Gastroesophageal sphincter (tissue), 4 donors: ENCODE measurements around the gene SHISA3. TPM values are rescaled to one million over a fixed set of nuclear protein-coding genes. Genes with fewer than 3 reads are reported as not detected.

Experiments used
- ATAC-seq: fragments of 150-250 bp; one replicate; pipeline ENCODE4 v1.9.1; 2016; ENCODE audit warnings: mild to moderate bottlenecking, moderate library complexity
- H3K27ac ChIP-seq, 4 donors: fragments of 200-600 bp; sonication (generic) in 3 of 4; 1 replicate in 3 of 4; 2 replicates in 1 of 4; pipeline ENCODE4 v1.5.1; 2016 to 2019
- H3K27me3 ChIP-seq: fragments of 200-600 bp; sonication (generic); one replicate; pipeline ENCODE4 v1.5.1; 2019
- H3K36me3 ChIP-seq, 2 donors: fragments of 200-600 bp; sonication (generic); one replicate each; pipeline ENCODE4 v1.5.1; 2019; ENCODE audit warnings: control low read depth in 1 of 2
- H3K4me1 ChIP-seq, 3 donors: fragments of 200-600 bp; sonication (generic); 1 replicate in 2 of 3; 2 replicates in 1 of 3; pipeline ENCODE4 v1.5.1; 2016 to 2019; ENCODE audit warnings: control low read depth in 2 of 3
- H3K4me3 ChIP-seq, 2 donors: fragments of 200-600 bp; sonication (generic); one replicate each; pipeline ENCODE4 v1.5.1; 2019; ENCODE audit warnings: mild to moderate bottlenecking in 1 of 2, moderate library complexity in 1 of 2
- H3K9me3 ChIP-seq, 3 donors: fragments of 200-600 bp; sonication (generic); one replicate each; pipeline ENCODE4 v1.5.1; 2017 to 2019; ENCODE audit warnings: control low read depth in 2 of 3
- EP300 ChIP-seq: sonication (generic); formaldehyde crosslinking; IDR thresholded peaks from one replicate; pipeline ENCODE4 v1.6.1; 2017; ENCODE audit warnings: antibody characterized with exemption, mild to moderate bottlenecking
- POLR2A ChIP-seq, 2 donors: fragments of 450-650 bp; IDR thresholded peaks; one replicate each; pipeline ENCODE4 v1.6.1; 2017; ENCODE audit warnings: antibody characterized with exemption in 2 of 2, mild to moderate bottlenecking in 2 of 2, moderate library complexity in 1 of 2
- POLR2AphosphoS5 ChIP-seq: sonication (generic); formaldehyde crosslinking; IDR thresholded peaks from one replicate; pipeline ENCODE4 v1.6.1; 2017; ENCODE audit warnings: antibody characterized with exemption
- WGBS, 2 donors: methylation state at CpG; one replicate each; pipeline ENCODE4 v1.1.5; 2018; ENCODE audit warnings: low coverage in 1 of 2; 5-methylcytosine and 5-hydroxymethylcytosine counted together
- total RNA-seq, 4 donors: library from RNA; depleted of rRNA; stranded (reverse); fragments of >200 nt; gene quantifications; one replicate each; pipeline ENCODE4 v1.1.0, GENCODE V29; 2016
- TF ChIP-seq, protein P1 (sequence below), 4 experiments: fragments of 200-600 bp in 2 of 4; fragments of 450-650 bp in 2 of 4; sonication (generic) in 1 of 4; IDR thresholded peaks; one replicate each; pipeline ENCODE4 v1.5.1; 2017 to 2019; ENCODE audit warnings: antibody characterized with exemption in 4 of 4, mild to moderate bottlenecking in 2 of 4, moderate library complexity in 2 of 4

Gene SHISA3
- total RNA-seq, 4 donors from 2014 or later: 6.3 to 13.5 (median 9.4) TPM

DNA sequence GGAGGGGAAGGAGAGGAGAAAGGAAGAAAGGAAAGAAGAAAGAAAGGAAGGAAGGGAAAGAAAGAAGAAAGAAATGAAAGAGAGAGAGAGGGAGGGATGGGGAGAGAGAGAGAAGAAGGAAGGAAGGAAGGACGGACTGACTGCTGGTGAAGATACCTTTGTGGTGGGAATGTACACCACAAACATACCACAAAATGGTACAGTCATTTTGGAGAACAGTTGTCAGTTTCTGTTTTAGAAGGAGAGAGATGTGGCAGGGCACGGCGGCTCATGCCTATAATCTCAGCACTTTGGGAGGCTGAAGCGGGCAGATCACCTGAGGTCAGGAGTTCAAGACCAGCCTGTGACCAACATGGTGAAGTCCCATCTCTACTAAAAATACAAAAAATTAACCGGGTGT lies 40.0 kb upstream of the SHISA3 start:
- ATAC-seq: no peak
- Histone ChIP-seq H3K4me3 (no peak overlapping the region), H3K27me3 (no peaks in the 10 kb centered on the region), H3K4me1 (peaks cover 0 to 8% (median 0%) of the 10 kb centered on the region in 3 donors), H3K9me3 (no peaks in the 10 kb centered on the region), H3K27ac (no peak overlapping the region), H3K36me3 (no peaks in the 10 kb centered on the region)
- WGBS, 2 donors: 90 to 93% methylated on average over 2 to 4 of the region's 5 CpGs
- no peak for TF ChIP-seq POLR2A (IDR thresholded peaks at IDR 0.05)
- no peak for TF ChIP-seq EP300
- TF ChIP-seq POLR2AphosphoS5: no peak
- TF ChIP-seq, protein P1, sequence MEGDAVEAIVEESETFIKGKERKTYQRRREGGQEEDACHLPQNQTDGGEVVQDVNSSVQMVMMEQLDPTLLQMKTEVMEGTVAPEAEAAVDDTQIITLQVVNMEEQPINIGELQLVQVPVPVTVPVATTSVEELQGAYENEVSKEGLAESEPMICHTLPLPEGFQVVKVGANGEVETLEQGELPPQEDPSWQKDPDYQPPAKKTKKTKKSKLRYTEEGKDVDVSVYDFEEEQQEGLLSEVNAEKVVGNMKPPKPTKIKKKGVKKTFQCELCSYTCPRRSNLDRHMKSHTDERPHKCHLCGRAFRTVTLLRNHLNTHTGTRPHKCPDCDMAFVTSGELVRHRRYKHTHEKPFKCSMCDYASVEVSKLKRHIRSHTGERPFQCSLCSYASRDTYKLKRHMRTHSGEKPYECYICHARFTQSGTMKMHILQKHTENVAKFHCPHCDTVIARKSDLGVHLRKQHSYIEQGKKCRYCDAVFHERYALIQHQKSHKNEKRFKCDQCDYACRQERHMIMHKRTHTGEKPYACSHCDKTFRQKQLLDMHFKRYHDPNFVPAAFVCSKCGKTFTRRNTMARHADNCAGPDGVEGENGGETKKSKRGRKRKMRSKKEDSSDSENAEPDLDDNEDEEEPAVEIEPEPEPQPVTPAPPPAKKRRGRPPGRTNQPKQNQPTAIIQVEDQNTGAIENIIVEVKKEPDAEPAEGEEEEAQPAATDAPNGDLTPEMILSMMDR (IDR thresholded peaks at IDR 0.05): no peak

DNA sequence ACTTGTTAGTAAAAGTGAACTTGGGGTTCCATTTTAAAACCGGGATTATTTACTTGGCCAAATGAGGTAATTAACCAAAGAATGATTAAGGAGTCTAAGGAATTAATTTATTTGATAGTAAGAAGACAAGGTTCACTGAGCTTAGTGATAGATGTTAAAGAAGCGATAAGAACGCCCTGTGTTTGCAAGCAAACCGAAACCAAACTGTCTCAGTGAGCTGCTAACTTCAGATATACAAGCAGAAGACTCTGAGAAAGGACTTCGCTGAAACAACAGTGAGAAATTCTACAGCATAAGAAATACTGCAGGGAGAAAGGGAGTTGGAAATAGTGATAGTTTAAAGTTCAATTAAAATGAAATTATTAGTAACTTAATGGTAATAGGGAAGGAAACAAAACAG lies 37.6 kb upstream of the SHISA3 start:
- 12 to 20% methylated on average over 5 of the region's 5 CpGs for WGBS, 2 donors
- ATAC-seq: no peak
- TF ChIP-seq EP300 (no peak), POLR2AphosphoS5 (no peak), POLR2A (IDR thresholded peaks at IDR 0.05) (no peak)
- TF ChIP-seq, protein P1 (IDR thresholded peaks at IDR 0.05): no peak
- Histone ChIP-seq H3K36me3 (no peaks in the 10 kb centered on the region), H3K27me3 (no peaks in the 10 kb centered on the region), H3K4me1 (peaks cover 0 to 8% (median 0%) of the 10 kb centered on the region in 3 donors), H3K9me3 (no peaks in the 10 kb centered on the region), H3K4me3 (peak overlapping the region; percentile 11 to 22), H3K27ac (peak overlapping the region in 2 of 4 donors; percentile 34 to 48)

DNA sequence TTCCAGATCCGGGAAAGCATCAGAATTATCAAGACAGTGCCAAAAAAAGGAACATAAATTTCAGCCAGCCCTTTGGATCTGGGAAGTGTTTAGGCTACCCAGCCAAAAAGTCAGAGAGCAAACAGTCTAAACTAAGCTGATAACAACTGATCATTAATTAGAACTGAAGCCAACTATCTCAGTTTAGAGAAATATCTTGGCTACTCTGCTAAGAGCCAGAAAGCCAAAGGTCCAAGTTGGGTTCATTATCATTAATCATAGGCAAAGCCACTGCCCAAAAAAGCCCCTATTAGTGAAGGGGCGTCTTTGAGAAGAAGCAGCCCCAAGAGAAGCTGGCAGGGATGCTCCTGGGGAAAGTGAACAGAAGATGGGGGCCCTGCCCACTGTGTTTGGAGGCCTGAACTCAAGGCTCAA lies 37.0 kb upstream of the SHISA3 start:
- TF ChIP-seq, protein P1 (IDR thresholded peaks at IDR 0.05): no peak
- no peak for TF ChIP-seq POLR2AphosphoS5
- H3K9me3 ChIP-seq: no peaks in the 10 kb centered on the region
- peak overlapping the region in 2 of 4 donors; percentile 34 to 48 for H3K27ac ChIP-seq
- peak overlapping the region in 1 of 2 donors; percentile 11 for H3K4me3 ChIP-seq
- WGBS, 2 donors: 9 to 42% methylated on average over 2 of the region's 2 CpGs
- no peaks in the 10 kb centered on the region for H3K36me3 ChIP-seq
- H3K4me1 ChIP-seq: peaks cover 0 to 8% (median 0%) of the 10 kb centered on the region in 3 donors
- no peaks in the 10 kb centered on the region for H3K27me3 ChIP-seq
- ATAC-seq: no peak

DNA sequence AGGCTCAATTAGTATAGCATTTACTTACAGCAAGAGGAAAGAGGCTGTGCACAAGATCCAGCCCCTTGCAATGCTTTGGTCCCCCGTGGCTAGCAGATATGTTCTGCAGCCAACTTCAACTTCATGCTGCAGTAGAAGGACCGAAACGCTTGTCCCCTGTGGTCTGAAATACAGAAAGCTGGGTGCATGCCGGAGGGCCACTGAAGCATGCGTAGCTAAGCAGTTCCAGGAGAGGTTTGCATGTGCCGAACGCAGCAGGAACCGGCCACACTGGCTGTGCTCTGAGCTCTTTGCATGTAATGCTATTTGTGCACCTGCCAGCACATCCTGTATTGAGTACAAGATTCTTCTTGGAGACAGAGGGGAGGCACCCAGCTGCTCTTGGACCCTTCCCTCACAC lies 35.8 kb upstream of the SHISA3 start:
- no peak for ATAC-seq
- H3K4me1 ChIP-seq: peaks cover 0 to 8% (median 0%) of the 10 kb centered on the region in 3 donors
- TF ChIP-seq POLR2AphosphoS5: no peak
- no peak for TF ChIP-seq POLR2A (IDR thresholded peaks at IDR 0.05)
- TF ChIP-seq, protein P1 (IDR thresholded peaks at IDR 0.05): no peak
- TF ChIP-seq EP300: no peak
- H3K27me3 ChIP-seq: no peaks in the 10 kb centered on the region
- H3K9me3 ChIP-seq: no peaks in the 10 kb centered on the region
- no peaks in the 10 kb centered on the region for H3K36me3 ChIP-seq
- no peak overlapping the region for H3K4me3 ChIP-seq
- WGBS, 2 donors: 63 to 80% methylated on average over 1 to 4 of the region's 8 CpGs
- no peak overlapping the region for H3K27ac ChIP-seq

DNA sequence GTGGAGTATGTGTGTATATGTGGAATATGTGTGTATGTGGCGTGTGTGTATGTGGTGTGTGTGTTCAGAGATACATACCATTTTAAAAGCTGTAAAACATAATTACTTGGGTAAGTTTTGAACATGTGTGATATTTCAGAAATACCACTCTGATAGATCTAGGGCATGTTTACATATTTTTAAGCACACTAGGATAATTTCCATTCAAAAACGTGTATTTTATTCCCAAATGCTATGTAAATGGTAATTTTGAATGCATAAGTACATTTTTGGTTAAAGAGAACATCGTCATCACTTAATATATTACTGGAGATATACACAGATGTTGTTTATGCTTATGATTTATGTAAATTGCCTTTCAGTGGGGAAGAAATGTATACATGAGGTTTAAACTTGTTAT lies 34.7 kb upstream of the SHISA3 start:
- TF ChIP-seq POLR2AphosphoS5 (no peak), POLR2A (IDR thresholded peaks at IDR 0.05) (no peak), EP300 (no peak)
- TF ChIP-seq, protein P1 (IDR thresholded peaks at IDR 0.05): no peak
- ATAC-seq: no peak
- Histone ChIP-seq H3K4me3 (no peak overlapping the region), H3K9me3 (no peaks in the 10 kb centered on the region), H3K36me3 (no peaks in the 10 kb centered on the region), H3K4me1 (peaks cover 0 to 8% (median 0%) of the 10 kb centered on the region in 3 donors), H3K27me3 (no peaks in the 10 kb centered on the region), H3K27ac (no peak overlapping the region)
- WGBS, 2 donors: 60 to 65% methylated on average over 2 to 3 of the region's 3 CpGs
